ENCODE results near the gene ALOXE3. TPM values are rescaled to one million over a fixed set of nuclear protein-coding genes. Genes with fewer than 3 reads are reported as not detected.
A peak's percentile ranks its signal among the peaks of the same experiment; 100 is the strongest.

Gene ALOXE3
- total RNA-seq, 1 experiment from 2014 or later: not detected

DNA sequence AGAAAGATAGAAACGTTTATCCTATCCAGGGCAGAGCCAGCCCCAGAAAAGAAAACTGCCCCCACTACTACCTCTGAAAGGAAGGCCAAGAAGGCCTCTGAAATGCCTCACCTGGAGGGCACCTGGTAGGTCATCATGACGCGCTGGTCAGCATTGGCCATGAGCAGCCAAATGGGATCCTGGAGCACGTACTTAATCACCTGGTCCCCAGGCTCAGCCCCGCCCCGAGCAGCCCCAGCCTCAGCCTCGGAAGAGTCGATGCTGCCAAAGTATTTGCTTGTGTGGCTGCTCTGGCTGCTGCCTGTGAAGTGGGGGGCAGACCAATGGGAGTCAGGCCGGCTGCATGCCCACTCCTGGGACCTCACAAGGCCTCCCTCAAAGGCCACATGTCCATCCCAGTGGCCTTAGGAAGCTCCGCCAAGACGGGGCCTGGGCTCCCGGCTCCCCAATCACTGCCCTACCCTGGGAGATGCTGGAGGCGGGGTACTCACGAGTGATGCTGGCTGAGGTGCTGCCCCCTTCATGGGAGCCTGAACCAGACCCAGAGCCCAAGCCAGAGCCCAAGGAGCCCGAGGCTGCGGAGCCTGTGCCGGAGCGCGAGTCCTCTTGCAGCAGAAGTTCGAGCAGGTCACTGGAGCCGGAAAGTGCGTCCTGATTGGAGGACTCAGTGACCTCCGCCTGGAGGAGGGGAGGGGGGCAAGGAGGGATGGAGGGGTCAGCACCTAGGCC, 24.0 kb upstream of the ALOXE3 start:
- H3K4me3 ChIP-seq: no peak overlapping the region
- no peak overlapping the region for H3K27ac ChIP-seq
- DNase-seq (ENCODE audit: low read depth in 1 of 2, low spot score in 2 of 2): peak in 1 of 2 experiments; percentile 36
- H3K4me1 ChIP-seq (replicated peaks): peaks cover 7% of the 10 kb centered on the region
- H3K27me3 ChIP-seq (replicated peaks): no peaks in the 10 kb centered on the region
- H3K36me3 ChIP-seq: peaks cover 46% of the 10 kb centered on the region
- no peaks in the 10 kb centered on the region for H3K9me3 ChIP-seq (replicated peaks)

DNA sequence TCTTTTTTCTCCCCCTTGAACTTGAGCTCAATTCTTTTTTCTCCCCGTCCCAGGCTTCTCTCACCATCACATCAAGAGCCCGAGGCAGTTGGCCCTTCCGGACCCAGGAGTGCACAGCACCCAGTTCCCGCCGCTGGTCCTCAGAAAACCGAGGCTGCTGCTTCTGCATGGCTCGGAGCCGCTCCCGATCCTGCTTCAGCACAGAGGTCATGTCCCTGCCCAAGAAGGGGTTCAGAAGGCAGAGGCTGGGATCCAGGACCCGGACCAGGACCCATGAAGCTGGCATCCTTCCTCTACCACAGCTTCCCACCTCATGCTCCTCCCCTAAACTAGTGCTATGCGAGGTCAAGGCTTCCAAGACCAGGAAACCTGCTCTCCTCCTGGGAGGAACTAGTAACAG, 23.4 kb upstream of the ALOXE3 start:
- no peaks in the 10 kb centered on the region for H3K27me3 ChIP-seq (replicated peaks)
- no peaks in the 10 kb centered on the region for H3K9me3 ChIP-seq (replicated peaks)
- no peak overlapping the region for H3K4me3 ChIP-seq
- no peak overlapping the region for H3K27ac ChIP-seq
- H3K36me3 ChIP-seq: peaks cover 41% of the 10 kb centered on the region
- H3K4me1 ChIP-seq (replicated peaks): peaks cover 7% of the 10 kb centered on the region
- DNase-seq (ENCODE audit: low read depth in 1 of 2, low spot score in 2 of 2): no peak

DNA sequence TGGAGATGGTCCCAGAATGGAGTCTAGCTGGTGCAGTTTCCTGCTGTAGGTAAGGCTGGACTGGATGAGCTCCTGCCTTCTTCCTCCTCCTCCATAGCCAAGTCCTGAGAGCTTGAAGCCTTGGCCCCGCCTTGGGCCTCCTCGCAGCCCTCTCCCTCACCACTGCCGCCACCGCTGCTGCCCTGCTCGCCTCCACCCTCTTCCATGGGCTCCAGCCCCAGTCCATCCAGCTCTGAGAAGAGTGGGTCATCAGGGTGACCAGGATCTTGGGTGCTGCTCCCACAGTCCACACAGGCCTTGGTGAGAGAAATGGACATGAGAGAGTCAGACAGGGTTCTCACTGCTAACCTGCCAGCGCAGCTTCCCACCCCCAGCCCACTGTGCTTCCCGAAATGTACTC, 22.7 kb upstream of the ALOXE3 start:
- peaks cover 7% of the 10 kb centered on the region for H3K4me1 ChIP-seq (replicated peaks)
- DNase-seq (ENCODE audit: low read depth in 1 of 2, low spot score in 2 of 2): no peak
- peaks cover 34% of the 10 kb centered on the region for H3K36me3 ChIP-seq
- H3K9me3 ChIP-seq (replicated peaks): no peaks in the 10 kb centered on the region
- H3K4me3 ChIP-seq: no peak overlapping the region
- no peaks in the 10 kb centered on the region for H3K27me3 ChIP-seq (replicated peaks)
- H3K27ac ChIP-seq: no peak overlapping the region

DNA sequence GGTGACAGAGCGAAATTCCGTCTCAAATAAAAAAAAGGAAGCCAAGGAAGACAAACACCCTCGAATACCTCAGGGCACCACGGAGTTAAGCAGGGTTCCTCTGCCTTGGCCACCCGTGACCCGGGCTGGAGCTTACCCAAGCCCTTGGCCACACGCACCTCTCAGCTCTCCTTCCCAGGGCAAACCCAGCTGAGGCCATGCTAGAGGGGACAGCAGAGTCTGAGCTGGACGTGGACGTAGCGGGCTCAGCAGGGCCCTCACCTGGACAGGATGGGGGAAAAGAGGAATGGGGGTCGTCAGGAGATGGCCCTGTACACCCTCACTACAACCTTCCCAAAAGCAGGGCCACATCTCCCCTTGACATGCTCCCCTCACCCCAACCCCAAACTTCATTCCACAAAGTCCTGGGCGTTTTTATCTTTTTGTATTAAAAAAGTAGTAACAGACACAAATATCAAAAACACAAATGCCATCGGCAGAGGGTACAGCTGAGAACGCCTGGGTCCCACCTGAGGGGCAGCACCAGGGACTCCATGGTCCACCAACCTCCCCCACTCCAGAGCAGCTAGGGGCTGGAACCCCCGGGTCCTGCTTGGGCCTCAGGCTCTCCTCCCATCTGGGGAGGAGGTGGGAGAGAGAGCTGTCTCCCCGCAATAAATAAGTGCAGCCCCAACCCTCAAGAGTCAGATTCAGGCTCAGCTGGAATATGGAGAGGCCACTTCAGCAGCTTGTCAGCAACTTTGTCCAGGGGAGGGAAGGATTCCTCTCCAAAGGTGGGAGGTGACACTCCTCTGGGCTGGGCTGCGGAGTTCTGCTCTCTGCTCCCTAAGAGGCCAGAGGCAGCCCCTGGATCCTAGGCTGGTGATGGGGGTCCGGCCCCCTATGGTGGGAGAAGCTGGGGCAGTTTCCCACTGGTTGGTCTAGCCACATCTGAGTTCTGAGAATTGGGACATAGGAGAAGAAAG, 22.0 kb upstream of the ALOXE3 start:
- Histone ChIP-seq H3K27ac (no peak overlapping the region), H3K36me3 (peaks cover 27% of the 10 kb centered on the region), H3K4me3 (no peak overlapping the region)

DNA sequence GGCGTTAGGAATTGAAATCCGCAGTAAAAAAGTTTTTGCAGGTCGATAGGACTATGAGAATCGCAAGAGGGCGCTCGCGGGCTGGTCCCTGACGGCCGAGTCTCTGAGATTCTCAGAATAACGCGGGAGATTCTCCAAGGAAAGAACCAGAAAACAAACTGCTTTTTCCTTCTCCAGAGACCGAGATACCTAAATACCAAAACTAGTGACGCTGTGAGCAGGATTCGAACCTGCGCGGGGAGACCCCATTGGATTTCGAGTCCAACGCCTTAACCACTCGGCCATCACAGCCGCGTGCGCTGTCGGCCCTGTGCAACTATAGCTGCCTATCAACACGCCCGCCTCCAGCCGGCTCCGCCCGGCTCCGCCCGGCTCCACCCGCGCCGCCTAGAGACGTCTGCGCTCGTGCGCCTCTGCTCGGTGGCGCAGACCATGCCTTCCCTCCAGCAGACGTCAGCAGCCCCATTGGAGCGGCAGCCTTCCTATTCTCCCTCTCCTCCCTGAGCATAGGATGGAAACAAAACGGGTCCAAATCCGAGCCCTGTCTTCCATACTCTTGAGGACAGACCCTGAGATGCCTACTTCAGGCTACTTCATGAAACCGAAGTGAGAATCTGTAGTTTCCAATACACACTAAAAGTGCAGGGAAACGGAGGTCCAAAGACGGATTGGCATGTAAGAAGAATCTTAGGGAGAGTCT, 20.5 kb upstream of the ALOXE3 start:
- Histone ChIP-seq H3K36me3 (peaks cover 20% of the 10 kb centered on the region), H3K9me3 (replicated peaks) (no peaks in the 10 kb centered on the region)
- DNase-seq (ENCODE audit: low read depth in 1 of 2, low spot score in 2 of 2): peak; percentile 94 to 99

More for the DNA sequence above, 22.0 kb upstream of the ALOXE3 start:
- no peaks in the 10 kb centered on the region for H3K27me3 ChIP-seq (replicated peaks)
- H3K4me1 ChIP-seq (replicated peaks): peaks cover 7% of the 10 kb centered on the region
- no peaks in the 10 kb centered on the region for H3K9me3 ChIP-seq (replicated peaks)
- no peak for DNase-seq (ENCODE audit: low read depth in 1 of 2, low spot score in 2 of 2)

DNA sequence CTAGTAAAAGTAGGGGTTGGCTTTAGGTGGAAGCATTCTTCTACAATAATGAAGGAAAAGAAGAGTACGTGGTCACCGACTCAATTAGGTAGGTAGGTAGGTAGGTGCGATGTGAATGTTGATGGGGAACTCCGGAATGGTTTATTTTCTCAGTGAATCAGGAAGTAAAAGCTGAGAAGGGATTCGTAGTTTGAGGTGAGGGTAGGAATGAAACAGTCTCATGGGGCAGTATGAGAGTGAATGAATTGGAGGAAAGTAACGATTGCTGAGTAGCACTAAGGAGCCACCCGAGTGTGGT, 20.0 kb upstream of the ALOXE3 start:
- DNase-seq (ENCODE audit: low read depth in 1 of 2, low spot score in 2 of 2): no peak
- H3K4me1 ChIP-seq (replicated peaks): peaks cover 17% of the 10 kb centered on the region
- peak overlapping the region; percentile 6 for H3K27ac ChIP-seq
- no peaks in the 10 kb centered on the region for H3K27me3 ChIP-seq (replicated peaks)
- no peaks in the 10 kb centered on the region for H3K9me3 ChIP-seq (replicated peaks)
- peaks cover 20% of the 10 kb centered on the region for H3K36me3 ChIP-seq
- H3K4me3 ChIP-seq: peak overlapping the region; percentile 32

More for the DNA sequence above, 20.5 kb upstream of the ALOXE3 start:
- peak overlapping the region; percentile 36 for H3K4me3 ChIP-seq
- no peaks in the 10 kb centered on the region for H3K27me3 ChIP-seq (replicated peaks)
- peaks cover 12% of the 10 kb centered on the region for H3K4me1 ChIP-seq (replicated peaks)
- H3K27ac ChIP-seq: peak overlapping the region; percentile 19

DNA sequence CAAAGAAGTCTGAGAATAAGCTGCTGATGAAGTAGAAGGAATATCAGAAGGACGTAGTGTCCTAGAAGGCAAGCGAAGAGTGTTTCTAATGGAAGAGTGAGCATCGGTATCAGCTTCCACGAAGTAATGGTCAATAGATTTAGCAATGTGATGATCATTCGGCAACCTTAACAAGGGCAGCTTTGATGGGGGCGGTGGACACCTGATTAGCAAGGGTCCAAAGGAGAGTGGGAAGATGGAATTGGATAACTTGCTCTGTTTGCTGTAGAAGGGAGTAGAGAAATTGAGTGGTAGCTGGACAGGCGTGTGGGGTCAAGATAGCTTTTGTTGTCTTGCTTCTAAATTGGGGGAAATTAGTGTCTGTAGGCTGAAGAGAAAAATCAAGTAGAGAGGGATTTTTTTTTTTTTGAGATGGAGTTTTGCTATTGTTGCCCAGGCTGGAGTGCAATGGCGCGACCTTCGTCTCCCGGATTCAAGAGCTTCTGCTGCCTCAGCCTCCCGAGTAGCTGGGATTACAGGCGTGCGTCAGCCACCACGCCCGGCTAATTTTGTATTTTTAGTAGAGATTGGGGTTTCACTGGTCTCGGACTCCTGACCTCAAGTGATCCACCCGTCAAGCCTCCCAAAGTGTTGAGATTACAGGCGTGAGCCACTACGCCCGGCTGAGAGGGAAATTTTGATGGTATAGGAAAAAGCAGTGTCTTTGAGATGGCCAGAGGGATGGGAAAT, 19.5 kb upstream of the ALOXE3 start:
- Histone ChIP-seq H3K27me3 (replicated peaks) (no peaks in the 10 kb centered on the region), H3K27ac (peak overlapping the region; percentile 6), H3K36me3 (peaks cover 20% of the 10 kb centered on the region), H3K4me3 (peak overlapping the region; percentile 32), H3K4me1 (replicated peaks) (peaks cover 17% of the 10 kb centered on the region), H3K9me3 (replicated peaks) (no peaks in the 10 kb centered on the region)
- peak in 1 of 2 experiments; percentile 23 for DNase-seq (ENCODE audit: low read depth in 1 of 2, low spot score in 2 of 2)

DNA sequence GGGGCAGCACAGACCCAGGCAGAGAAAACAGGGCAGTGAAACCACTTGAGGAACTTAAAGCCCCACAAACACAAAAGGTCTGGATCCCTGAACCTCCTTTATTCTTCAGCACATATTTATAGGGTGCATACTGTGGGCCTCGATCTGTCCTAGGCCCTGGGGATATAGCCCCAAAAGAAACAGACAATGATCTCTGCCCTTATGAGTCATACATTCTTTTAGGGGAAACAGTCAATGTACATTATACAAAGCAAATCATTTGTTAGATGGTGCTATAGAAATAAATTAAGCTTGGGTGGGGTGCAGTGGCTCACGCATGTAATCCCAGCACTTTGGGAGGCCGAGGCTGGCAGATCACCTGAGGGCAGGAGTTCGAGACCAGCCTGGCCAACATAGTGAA, 15.6 kb upstream of the ALOXE3 start:
- peak in 1 of 2 experiments; percentile 27 for DNase-seq (ENCODE audit: low read depth in 1 of 2, low spot score in 2 of 2)
- H3K27ac ChIP-seq: no peak overlapping the region
- no peaks in the 10 kb centered on the region for H3K27me3 ChIP-seq (replicated peaks)
- H3K9me3 ChIP-seq (replicated peaks): no peaks in the 10 kb centered on the region
- H3K36me3 ChIP-seq: no peaks in the 10 kb centered on the region
- no peak overlapping the region for H3K4me3 ChIP-seq
- peaks cover 17% of the 10 kb centered on the region for H3K4me1 ChIP-seq (replicated peaks)

DNA sequence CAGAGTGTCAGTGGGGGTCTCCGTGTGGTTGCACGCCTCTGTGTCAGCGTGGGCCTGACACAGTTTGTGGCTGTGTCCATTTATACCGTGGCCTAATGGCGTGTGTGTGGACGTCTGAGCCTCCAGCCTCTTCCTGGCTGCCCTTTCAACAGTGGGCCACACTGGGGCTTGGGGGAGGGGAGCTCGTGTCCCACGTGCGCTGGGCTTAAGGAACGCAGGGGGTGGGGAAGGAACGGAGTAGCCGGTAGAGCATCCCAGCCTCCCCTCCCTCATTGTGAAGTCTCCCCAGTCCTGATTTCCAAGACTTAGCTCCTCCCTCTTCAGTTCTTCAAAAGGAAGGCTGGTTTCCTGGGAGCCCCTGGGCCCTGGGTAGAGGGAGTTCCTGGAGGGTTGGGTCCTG, 15.1 kb upstream of the ALOXE3 start:
- Histone ChIP-seq H3K36me3 (no peaks in the 10 kb centered on the region), H3K27ac (no peak overlapping the region), H3K4me3 (no peak overlapping the region), H3K9me3 (replicated peaks) (no peaks in the 10 kb centered on the region), H3K4me1 (replicated peaks) (peaks cover 17% of the 10 kb centered on the region), H3K27me3 (replicated peaks) (no peaks in the 10 kb centered on the region)
- no peak for DNase-seq (ENCODE audit: low read depth in 1 of 2, low spot score in 2 of 2)

DNA sequence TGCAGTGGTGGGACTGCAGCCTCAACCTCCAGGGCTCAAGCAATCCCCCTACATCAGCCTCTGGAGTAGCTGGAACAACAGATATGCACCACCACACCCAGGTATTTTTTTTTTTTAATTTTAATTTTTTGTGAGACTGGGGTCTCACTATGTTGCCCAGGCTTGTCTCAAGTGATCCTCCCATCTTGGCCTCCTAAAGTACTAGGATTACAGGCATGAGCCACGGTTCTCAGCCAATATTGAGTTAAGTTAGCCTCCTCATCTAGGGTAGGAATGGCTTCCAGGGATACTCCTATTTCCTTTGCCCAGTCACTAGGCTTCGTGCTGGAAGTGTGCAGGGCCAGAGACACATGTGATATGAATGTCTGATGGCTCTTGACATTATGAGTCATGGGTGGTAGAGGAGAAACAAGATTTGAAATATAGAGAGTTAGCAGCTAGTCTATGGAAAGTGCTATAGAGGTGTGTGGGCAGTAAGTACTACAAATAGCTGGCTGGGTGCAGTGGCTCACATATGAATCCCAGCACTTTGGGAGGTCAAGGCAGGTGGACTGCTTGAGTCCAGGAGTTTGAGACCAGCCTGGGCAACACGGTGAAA, 13.6 kb upstream of the ALOXE3 start:
- H3K9me3 ChIP-seq (replicated peaks): no peaks in the 10 kb centered on the region
- no peaks in the 10 kb centered on the region for H3K36me3 ChIP-seq
- no peak overlapping the region for H3K27ac ChIP-seq
- peak in 1 of 2 experiments; percentile 4 for DNase-seq (ENCODE audit: low read depth in 1 of 2, low spot score in 2 of 2)
- no peak overlapping the region for H3K4me3 ChIP-seq
- no peaks in the 10 kb centered on the region for H3K27me3 ChIP-seq (replicated peaks)
- peaks cover 13% of the 10 kb centered on the region for H3K4me1 ChIP-seq (replicated peaks)

DNA sequence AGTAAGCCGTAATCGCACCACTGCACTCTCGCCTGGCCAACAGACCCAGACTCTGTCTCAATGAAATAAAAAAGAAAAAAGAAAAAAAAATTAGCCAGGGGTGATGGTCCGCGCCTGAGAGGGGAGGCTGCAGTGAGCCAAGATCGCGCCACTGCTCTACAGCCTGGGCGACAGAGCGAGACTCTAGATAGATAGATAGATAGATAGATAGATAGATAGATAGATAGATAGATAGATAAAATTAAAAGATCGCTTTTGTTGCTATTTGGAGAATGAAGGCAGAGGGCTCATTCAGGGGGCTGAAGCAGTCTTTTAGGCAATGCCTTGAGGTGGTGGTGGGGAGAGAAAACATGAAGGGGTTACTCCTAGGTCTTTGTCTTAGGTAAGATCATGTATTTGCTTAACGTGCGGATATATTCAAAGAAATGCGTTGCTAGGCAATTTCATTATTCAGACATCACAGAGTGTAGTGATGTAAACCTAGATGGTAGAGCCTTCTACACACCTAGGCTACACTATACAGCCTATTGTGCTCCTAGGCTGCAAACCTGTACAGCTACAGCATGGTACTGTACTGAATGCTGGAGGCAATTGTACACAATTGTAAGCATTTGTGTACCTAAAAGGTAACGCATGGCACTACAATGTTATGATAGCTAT, 9.9 kb upstream of the ALOXE3 start:
- Histone ChIP-seq H3K4me1 (replicated peaks) (peaks cover 29% of the 10 kb centered on the region), H3K4me3 (no peak overlapping the region)

DNA sequence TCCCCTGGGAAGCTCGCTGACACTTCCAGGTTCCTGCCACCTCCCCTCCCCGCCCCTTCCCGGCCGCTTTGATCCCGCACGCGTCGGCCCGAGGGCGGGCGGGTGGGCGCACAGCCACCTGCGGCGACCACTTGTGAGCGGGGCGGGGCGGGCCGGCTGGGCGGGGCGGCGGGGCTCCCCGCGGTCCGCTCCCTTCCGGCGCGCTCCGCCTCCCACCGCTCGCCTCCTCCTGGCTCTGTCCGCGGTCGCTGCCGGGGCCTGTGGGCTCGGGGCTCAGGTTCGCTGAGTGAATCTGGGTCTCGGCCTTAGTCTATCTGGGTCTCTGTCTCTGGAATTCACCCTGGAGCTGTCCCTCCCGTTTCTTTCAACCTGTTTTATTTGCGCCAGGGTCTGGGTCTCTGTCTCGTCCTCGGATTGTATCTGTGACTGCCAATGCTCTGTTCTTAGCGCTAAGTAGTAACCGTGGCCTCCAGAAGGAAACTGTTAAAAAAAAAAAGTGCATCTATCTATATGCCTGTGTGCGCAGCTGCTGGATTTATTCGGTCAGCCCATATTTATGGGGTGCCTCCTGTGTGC, 8.3 kb upstream of the ALOXE3 start:
- peaks cover 41% of the 10 kb centered on the region for H3K4me1 ChIP-seq (replicated peaks)
- DNase-seq (ENCODE audit: low read depth in 1 of 2, low spot score in 2 of 2): peak in 1 of 2 experiments; percentile 64
- no peak overlapping the region for H3K27ac ChIP-seq
- H3K9me3 ChIP-seq (replicated peaks): no peaks in the 10 kb centered on the region
- peak overlapping the region; percentile 41 for H3K4me3 ChIP-seq
- no peaks in the 10 kb centered on the region for H3K36me3 ChIP-seq
- H3K27me3 ChIP-seq (replicated peaks): peaks cover 22% of the 10 kb centered on the region

More for the DNA sequence above, 9.9 kb upstream of the ALOXE3 start:
- Histone ChIP-seq H3K27me3 (replicated peaks) (peaks cover 22% of the 10 kb centered on the region), H3K36me3 (no peaks in the 10 kb centered on the region), H3K9me3 (replicated peaks) (no peaks in the 10 kb centered on the region), H3K27ac (no peak overlapping the region)
- DNase-seq (ENCODE audit: low read depth in 1 of 2, low spot score in 2 of 2): no peak
